ENCODE data around the gene MFN2.

GRCh38 chr1:11990303-11991032 lies 10.2 kb downstream of the MFN2 start:
- TF ChIP-seq CTCF (IDR thresholded peaks at IDR 0.05; ENCODE audit: control extremely low read depth in 1 of 3, insufficient read depth in 1 of 3, low read depth in 1 of 3, low read length in 3 of 3) (no peak), RXRA (IDR thresholded peaks at IDR 0.05; ENCODE audit: insufficient read depth, low read depth, low read length) (no peak), SP1 (IDR thresholded peaks at IDR 0.05; ENCODE audit: low read depth, low read length) (no peak), SIRT6 (IDR thresholded peaks at IDR 0.05; ENCODE audit: low read length) (no peak), POLR2A (IDR thresholded peaks at IDR 0.05; ENCODE audit: control extremely low read depth in 1 of 2, low read depth in 2 of 2, low read length in 2 of 2) (no peak), EGR1 (IDR thresholded peaks at IDR 0.05; ENCODE audit: borderline replicate concordance, low read depth, low read length) (no peak)

All from H1 (cell line).